Measurements from ENCODE around the gene TMEM132C.

The TMEM132C gene

GRCh38 chr12:128644664-128645296, 377.8 kb downstream of the TMEM132C start:
- DNase-seq (ENCODE audit: insufficient read length, low spot score) (peak; percentile 27), FAIRE-seq (peak; percentile 31)

GRCh38 chr12:128649902-128650301, 382.9 kb downstream of the TMEM132C start:
- FAIRE-seq (no peak), DNase-seq (ENCODE audit: insufficient read length, low spot score) (no peak)

GRCh38 chr12:128652136-128652751, 385.3 kb downstream of the TMEM132C start:
- DNase-seq (ENCODE audit: insufficient read length, low spot score) (no peak), FAIRE-seq (no peak)

- FAIRE-seq (no peak), DNase-seq (ENCODE audit: insufficient read length, low spot score) (no peak)
Measured at GRCh38 chr12:128654468-128654867, 387.5 kb downstream of the TMEM132C start.

- no peak for FAIRE-seq
- DNase-seq (ENCODE audit: insufficient read length, low spot score), result no peak
Measured at GRCh38 chr12:128657378-128657777, 390.4 kb downstream of the TMEM132C start.

GRCh38 chr12:128660532-128661225, 393.7 kb downstream of the TMEM132C start:
- DNase-seq (ENCODE audit: insufficient read length, low spot score) (no peak), FAIRE-seq (no peak)

- FAIRE-seq (no peak), DNase-seq (ENCODE audit: insufficient read length, low spot score) (no peak)
Measured at GRCh38 chr12:128661226-128661569, 394.2 kb downstream of the TMEM132C start.

GRCh38 chr12:128662101-128662500, 395.1 kb downstream of the TMEM132C start:
- FAIRE-seq (no peak), DNase-seq (ENCODE audit: insufficient read length, low spot score) (no peak)

- no peak for DNase-seq (ENCODE audit: insufficient read length, low spot score)
- no peak for FAIRE-seq
Measured at GRCh38 chr12:128664501-128664900, 397.5 kb downstream of the TMEM132C start.

- no peak for FAIRE-seq
- DNase-seq (ENCODE audit: insufficient read length, low spot score), result no peak
Measured at GRCh38 chr12:128667193-128667592, 400.2 kb downstream of the TMEM132C start.

GRCh38 chr12:128671528-128672042, 404.6 kb downstream of the TMEM132C start:
- DNase-seq (ENCODE audit: insufficient read length, low spot score) (no peak), FAIRE-seq (no peak)

GRCh38 chr12:128672428-128672827, 405.5 kb downstream of the TMEM132C start:
- no peak for FAIRE-seq
- no peak for DNase-seq (ENCODE audit: insufficient read length, low spot score)

- FAIRE-seq (no peak), DNase-seq (ENCODE audit: insufficient read length, low spot score) (no peak)
Measured at GRCh38 chr12:128672893-128673292, 405.9 kb downstream of the TMEM132C start.

GRCh38 chr12:128675576-128675975, 408.6 kb downstream of the TMEM132C start:
- DNase-seq (ENCODE audit: insufficient read length, low spot score), result no peak
- no peak for FAIRE-seq

- no peak for FAIRE-seq
- DNase-seq (ENCODE audit: insufficient read length, low spot score), result no peak
Measured at GRCh38 chr12:128680555-128680954, 413.6 kb downstream of the TMEM132C start.

GRCh38 chr12:128682548-128683275, 415.7 kb downstream of the TMEM132C start:
- FAIRE-seq, result no peak
- DNase-seq (ENCODE audit: insufficient read length, low spot score), result no peak

- DNase-seq (ENCODE audit: insufficient read length, low spot score) (no peak), FAIRE-seq (no peak)
Measured at GRCh38 chr12:128684352-128684751, 417.4 kb downstream of the TMEM132C start.

- DNase-seq (ENCODE audit: insufficient read length, low spot score) (no peak), FAIRE-seq (no peak)
Measured at GRCh38 chr12:128685903-128686475, 419.0 kb downstream of the TMEM132C start.

GRCh38 chr12:128687851-128688250, 420.9 kb downstream of the TMEM132C start:
- DNase-seq (ENCODE audit: insufficient read length, low spot score) (no peak), FAIRE-seq (no peak)

- FAIRE-seq, result no peak
- DNase-seq (ENCODE audit: insufficient read length, low spot score), result no peak
Measured at GRCh38 chr12:128690641-128691040, 423.7 kb downstream of the TMEM132C start.

GRCh38 chr12:128693115-128693514, 426.1 kb downstream of the TMEM132C start:
- FAIRE-seq (no peak), DNase-seq (ENCODE audit: insufficient read length, low spot score) (no peak)
